ENCODE results near the gene SYNDIG1.

Gene SYNDIG1

GRCh38 chr20:24469116-24469893, at the start of gene SYNDIG1:
Gene SYNDIG1, plus strand, starts transcription at chr20:24469629. Its CDS starts 73,469 bp downstream, at chr20:24543098.
- no peak for DNase-seq

DNA sequence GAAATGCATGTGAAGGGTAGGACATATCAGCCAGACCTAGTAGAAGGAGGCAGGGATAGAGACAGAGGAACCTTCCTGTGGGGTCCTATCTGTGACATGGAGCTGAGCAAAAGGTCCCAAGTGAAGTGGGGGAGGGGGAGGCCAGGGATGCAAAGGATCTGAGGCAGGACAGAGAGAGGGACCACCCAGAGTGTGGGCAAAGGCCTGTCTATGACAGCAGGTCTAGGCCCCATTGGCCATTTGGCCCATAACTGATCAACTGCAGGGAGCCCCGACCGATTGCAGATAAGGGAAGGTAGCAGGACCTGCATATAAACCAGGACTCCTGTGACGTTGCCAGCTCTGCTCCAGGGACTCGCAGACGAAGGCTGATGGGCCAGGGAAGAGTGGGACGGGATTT, 49.6 kb upstream of the SYNDIG1 start:
- DNase-seq: no peak

DNA sequence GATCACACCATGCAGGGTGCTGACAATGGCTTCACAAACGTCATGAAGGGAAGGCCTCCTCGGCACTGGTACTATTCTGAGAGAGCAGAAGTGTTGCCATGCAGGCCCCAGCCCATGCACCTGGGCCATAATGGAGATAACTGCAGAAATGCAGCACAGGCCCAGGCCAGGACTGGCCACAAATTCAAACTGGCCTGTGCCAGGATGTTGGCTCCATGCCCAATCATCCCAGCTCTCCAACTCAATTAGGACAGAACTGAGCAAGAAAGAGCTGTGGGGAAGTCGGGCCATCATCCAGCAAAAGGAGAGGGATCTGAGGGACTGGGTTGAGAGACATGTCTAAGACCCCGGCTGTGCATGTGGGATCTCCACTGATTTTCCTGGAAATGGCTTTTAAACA, 48.9 kb upstream of the SYNDIG1 start:
- no peak for DNase-seq

- no peak for DNase-seq
Measured at GRCh38 chr20:24421071-24421470, 48.4 kb upstream of the SYNDIG1 start.

DNA sequence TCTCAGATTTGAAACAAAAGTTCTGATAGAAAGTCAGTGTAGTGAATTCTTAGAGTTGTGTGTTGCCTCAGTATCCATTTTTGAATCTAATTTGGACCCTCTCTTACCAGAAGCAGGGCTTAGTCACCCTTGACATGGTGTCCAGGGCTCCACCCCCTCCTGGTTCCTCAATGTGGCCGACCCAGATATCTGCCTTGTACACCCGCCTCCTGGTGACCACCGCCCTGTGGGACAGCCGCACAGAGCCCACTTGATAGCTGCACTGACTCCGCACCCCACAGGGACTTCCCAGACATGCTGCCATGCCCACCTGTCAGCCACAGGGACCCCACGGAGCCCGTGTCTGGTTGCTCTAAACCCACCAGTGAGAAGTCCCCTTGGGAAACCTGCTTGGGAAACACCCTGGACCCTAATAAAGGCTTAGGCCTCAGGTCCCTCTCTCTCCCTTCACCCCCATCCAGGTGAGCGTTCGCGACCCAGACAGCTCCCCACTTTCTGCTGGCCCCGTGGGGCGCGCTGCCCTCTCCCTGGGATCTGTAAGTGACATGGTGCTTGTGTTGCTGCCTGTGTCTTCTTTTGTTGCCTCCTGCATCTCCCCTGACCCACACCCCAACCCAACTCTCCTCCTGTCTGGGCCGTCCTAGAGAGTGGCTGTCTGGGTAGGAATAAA, 47.2 kb upstream of the SYNDIG1 start:
- DNase-seq: no peak

DNA sequence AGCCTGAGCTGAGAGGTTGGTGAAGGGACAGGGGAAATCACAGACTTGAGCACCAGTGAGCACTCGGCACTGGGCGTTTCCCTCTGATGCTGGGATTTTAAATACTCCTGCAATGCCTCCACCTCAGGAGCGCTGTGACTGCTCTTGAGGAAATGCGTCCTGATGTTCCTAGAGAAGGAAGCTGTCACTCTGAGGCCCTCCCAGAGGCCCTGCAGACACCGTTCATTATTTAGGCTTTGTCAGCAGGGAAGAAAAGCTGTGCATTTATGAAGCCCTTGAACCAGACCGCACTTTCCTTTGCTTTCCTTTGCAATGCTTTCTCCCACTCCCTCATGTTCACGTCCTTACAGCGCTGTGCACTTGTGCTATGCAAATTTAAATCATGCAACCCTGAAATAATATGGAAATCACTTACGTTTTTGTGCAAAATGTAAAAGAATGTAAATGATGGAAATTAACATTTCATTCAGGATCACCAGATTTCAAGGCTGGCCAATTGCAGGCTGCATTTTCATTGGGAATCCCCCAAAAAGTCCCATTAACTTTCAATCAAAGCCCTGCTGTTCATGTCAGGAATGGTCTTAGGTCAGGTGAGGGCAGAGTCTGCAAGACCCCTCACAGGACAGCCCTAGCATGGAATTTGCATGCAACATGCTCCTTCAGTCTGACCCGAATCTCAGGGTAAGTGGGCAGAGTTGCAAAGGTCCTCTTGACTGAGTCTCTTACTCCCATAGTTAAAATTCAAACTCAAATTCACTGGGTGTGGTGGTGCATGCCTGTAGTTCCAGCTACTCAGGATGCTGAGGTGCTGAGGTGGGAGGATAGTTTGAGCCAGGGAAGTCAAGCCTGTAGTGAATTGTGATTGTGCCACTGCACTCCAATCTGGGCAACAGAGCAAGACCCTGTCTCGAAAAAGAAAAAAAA, 45.8 kb upstream of the SYNDIG1 start:
- DNase-seq: no peak

DNA sequence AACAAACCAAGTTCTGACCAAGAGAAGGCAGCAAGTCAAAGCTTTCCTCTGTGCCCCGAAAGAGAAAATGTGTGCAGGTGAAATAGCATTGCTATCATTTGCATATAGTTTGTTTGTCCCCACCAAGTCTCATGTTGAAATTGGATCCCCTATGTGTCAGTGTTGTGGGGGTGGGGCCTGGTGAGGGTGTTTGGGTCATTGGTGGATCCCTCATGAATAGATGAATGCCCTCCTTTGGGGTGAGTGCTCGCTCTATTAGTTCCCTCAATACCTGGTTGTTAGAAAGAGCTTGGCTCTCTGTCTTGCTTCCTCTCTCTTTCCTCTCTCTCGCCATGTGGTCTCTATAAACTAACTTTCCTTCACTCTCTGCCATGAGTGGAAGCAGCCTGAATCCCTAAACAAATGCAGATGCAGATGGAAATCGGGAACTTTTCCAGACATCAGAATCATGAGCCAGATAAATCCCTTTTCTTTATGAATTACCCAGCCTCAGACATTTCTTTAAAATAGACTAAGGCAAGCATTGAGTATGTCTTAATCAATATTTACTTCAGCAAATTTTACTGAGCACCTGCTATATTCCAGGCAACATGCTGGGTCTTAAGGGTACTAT, 43.8 kb upstream of the SYNDIG1 start:
- no peak for DNase-seq

- no peak for DNase-seq
Measured at GRCh38 chr20:24431279-24432045, 38.0 kb upstream of the SYNDIG1 start.

DNA sequence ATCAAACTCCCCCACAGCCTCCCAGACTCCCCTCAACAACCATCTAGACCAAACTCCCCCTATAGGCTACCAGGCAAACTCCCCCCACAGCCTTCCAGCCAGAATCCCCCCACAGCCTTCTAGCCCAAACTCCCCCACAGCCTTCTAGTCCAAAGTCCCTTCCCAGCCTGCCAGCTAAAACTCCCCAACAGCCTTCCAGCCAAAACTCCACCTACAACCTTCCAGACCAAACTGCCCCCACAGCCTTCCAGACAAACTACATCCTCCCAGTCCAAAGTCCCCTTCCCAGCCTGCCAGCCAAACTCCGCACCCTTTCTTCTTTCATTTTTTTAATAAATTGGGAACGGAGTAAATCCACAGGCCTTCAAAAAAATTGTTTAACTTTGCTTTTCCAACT, 37.4 kb upstream of the SYNDIG1 start:
- DNase-seq: no peak

- no peak for DNase-seq
Measured at GRCh38 chr20:24436160-24436559, 33.3 kb upstream of the SYNDIG1 start.

DNA sequence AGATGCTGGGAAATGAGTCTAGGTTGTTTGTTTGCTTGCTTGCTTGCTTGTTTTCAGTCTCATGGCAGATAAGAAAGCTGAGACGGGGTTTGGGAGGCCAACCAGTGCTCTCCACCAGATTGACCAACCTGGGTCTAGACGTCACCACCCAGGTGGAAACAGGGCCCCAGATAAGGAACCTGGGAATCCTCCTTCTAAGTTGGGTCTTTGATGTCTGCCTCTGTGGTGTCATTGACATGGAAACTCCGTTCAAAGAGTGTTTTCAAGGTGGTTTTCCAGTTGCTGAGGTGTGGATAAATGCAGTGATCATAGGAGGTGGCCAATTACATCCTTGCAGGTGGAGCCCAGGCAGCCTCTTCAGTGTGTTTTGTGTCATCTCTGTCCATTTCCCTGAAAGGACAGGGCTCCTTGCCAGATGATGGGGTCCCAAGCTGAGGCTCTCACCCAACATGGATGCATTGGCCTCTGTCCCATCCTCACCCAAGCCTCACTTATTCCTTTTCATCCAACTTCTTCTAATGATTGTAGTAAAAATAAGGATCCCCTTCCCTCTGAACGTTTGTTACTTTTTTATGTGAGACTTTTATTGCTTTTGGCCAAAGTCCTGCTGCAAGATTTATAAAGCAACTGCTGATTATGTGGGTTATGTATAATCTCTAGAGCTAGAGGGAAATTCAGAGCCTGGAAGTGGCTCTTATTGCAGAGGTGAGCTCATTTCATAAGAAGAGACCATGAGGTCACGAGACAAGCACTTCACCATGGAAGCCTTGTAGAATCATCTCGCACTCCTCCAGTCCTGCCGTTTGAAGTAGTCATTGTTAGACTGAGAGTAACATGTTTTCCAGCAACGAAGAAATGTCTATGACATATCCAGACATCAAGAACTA, 32.0 kb upstream of the SYNDIG1 start:
- DNase-seq: no peak

GRCh38 chr20:24438331-24438730, 31.1 kb upstream of the SYNDIG1 start:
- DNase-seq: no peak

DNA sequence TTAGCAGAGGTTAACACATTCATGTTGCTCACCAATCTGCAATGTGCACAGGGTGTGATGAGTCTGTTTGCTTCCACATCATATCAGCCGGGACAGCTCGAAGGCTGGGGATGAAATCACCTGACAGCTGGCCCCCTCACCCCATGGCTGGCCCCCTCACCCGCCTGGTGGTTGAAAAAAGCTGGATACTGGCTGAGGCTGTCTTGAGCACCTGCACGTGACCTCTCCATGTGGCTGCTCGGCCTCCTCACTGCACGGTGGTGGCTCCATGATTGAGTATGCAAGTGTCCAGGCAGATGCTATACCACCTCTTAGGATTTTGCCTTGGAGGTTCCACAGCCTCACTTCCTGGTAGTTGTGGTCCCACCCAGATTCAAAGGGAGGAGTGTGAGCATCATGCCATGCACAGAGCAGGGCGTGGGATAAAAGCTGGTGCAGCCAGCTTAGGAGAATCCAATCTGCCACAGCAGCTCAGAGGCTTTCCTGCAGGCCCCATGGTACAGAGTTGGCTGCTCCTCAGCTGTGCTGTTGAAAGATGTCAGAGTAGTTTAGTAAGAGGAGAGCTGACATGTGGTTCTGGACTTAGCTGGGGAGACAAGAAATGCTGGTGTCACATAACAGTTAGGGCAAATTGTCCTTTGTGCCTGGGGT, 29.6 kb upstream of the SYNDIG1 start:
- no peak for DNase-seq

DNA sequence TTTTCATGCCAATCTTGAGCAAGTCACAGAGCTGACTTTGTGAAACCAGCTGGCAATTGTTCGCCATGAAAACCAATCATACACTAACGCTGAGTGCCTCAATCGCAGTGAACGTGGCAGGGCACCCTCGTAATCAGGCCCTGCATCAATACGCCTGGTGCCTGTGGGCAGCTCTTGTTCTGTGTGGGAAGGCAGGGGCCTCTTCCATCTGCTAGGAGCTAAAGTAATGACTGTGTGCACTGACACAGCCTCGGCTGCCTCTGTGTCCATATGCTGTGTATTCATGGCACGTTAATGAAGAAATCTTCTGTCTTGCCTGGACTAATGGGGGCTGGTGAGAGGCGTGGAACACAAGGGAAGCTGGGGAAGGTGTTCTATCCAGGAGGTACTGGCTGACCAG, 27.8 kb upstream of the SYNDIG1 start:
- DNase-seq: no peak

GRCh38 chr20:24442909-24443308, 26.5 kb upstream of the SYNDIG1 start:
- DNase-seq: no peak

DNA sequence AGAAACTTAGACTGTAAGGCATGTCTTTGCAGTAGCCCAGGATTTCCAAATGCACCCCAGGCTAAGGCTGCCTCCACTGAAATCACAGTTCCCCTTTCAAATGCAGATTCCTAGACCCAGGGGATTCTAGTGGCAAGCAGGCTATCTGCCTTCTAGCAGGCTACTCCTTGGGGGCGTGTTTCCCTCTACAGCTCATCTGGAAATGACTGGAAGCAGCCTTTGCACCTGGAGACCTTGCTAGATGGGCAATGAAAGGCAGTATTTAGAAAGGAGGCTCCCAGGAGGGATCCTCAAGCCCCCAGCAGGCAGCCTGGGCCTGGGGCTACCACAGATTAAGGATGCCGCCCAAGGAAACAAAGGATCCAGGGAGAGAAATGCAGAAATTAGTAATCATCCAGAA, 26.0 kb upstream of the SYNDIG1 start:
- DNase-seq: no peak

GRCh38 chr20:24444526-24445190, 24.8 kb upstream of the SYNDIG1 start:
- DNase-seq: no peak

GRCh38 chr20:24445510-24446170, 23.8 kb upstream of the SYNDIG1 start:
- no peak for DNase-seq

DNA sequence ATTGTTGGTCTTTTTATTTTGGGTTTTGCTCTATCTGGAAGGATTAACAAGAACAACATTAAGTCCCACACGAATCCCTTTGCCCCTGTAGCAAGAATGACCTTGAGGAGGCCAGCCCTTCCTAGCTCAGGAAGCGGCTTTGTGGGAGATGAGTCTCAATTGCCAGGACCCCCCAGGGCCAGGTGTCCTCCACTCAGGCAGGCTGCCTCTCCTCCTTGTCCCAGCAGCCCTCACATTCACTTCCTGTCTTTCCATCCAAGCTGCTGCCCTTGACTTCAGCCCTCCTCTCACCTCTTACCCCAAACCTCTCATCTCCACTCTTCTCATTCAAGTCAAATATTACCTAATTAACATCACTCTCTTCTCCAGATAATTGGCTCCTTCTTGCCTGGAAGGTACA, 22.6 kb upstream of the SYNDIG1 start:
- no peak for DNase-seq
